Stimulated activated CD4-positive, alpha-beta T cell treated with anti-CD3 and anti-CD28 coated beads, Interleukin-2, amount 100 ng/mL, for 48 hours (primary cell): ENCODE data around the gene UGT8.
"Not testable (repeated sequence)": the region's sequence is repeated elsewhere in the genome, so short reads cannot be mapped to it uniquely, and the experiment has no call there.

Experiments used
- DNase-seq, 2 donors: peaks; one replicate each; pipeline ENCODE4 v3.0.0-alpha.2; 2020

The UGT8 gene

GRCh38 chr4:114598191-114599121 is at the start of gene UGT8:
TSS of gene UGT8 (plus strand) at chr4:114598807. CDS start at chr4:114622881, 24,074 bp downstream.
- peak; percentile 13 to 35 for DNase-seq

- DNase-seq: no peak
Measured at GRCh38 chr4:114549638-114550037, 49.0 kb upstream of the UGT8 start.

DNA sequence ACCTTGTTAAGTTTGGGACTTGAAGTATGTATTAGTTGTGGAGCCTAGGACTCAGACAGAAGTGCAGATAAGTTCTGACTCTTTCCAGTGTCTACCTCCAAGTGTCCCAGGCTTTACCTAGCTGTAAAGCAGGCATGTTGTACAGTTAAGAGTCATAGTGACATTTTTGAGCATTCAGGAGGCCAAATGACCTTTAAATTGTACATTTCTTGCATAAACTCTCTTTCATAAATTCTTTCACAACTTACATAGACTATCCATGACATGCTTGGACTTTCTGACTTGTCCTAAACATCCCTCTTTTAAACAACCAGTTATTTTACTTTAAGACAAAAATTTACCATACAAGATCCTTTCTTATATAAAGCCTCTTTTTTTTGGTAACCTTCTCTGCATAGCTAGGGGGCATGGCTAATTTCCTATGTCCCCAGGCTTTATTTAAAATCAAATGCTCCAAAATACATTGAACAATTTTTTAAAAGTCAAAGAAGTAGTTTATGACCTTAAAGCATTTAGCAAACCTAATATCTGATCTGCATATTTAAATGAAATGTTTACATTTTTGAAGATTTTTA is 40.1 kb upstream of the UGT8 start:
- no peak for DNase-seq

- DNase-seq: no peak
Measured at GRCh38 chr4:114561590-114561989, 37.0 kb upstream of the UGT8 start.

DNA sequence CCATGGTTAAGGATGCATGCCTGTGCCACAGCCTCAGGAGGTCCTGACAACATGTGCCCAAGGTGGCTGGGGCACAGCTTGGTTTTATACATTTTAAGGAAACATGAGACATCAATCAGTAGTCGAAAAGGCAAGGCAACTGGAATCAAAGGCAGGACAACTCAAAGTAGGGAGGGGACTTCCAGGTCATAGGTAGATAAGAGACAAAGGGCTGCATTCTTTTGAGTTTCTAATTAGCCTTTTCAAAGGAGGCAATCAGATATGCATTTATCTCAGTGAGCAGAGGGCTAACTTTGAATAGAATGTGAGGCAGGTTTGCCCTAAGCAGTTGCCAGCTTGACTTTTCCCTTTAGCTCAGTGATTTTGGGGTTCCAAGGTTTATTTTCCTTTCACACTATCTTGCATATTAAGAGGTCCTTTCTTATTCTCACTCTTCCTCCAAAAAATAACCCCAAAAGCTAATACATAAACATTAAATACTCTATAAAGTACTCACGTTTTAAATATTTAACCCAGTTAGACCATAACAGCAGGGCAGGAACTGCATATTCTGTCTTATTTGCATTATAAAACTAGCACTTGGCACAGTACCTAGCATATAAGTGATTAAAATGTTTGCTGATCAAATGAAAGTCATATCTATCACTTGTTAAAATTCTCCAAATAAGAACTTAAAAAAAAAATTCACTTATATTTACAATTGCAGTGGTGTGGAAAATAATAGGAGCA is 36.3 kb upstream of the UGT8 start:
- DNase-seq: no peak

- no peak for DNase-seq
Measured at GRCh38 chr4:114563536-114564315, 34.9 kb upstream of the UGT8 start.

GRCh38 chr4:114577386-114577785 is 21.2 kb upstream of the UGT8 start:
- DNase-seq: no peak

GRCh38 chr4:114582621-114583020 is 16.0 kb upstream of the UGT8 start:
- no peak for DNase-seq

- DNase-seq: no peak
Measured at GRCh38 chr4:114588305-114588704, 10.3 kb upstream of the UGT8 start.

- not testable (repeated sequence) for DNase-seq
Measured at GRCh38 chr4:114590360-114590759, 8.2 kb upstream of the UGT8 start.

GRCh38 chr4:114593526-114593925 is 5.1 kb upstream of the UGT8 start:
- DNase-seq: no peak

GRCh38 chr4:114595207-114595606 is 3.4 kb upstream of the UGT8 start:
- no peak for DNase-seq

DNA sequence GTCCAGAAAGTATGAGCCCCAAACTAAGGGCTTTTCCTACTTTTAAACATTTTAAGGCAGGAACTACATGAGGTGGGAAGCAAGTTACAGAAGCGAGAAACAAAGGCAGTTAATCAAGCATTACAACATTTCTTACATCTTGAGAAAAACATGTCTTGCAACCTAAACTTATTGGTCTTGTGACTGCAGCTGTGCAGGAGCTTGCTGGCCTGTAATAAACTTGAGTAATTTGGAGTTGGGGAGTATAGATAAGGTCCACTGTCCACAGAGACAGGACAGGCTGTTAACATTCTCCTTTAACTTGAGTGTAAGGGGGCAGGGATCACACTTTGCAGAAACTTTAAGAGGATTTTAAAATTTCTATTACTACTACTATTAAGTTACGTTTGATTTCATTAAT is 2.7 kb upstream of the UGT8 start:
- DNase-seq: no peak

- no peak for DNase-seq
Measured at GRCh38 chr4:114597410-114598115, 1.0 kb upstream of the UGT8 start.

DNA sequence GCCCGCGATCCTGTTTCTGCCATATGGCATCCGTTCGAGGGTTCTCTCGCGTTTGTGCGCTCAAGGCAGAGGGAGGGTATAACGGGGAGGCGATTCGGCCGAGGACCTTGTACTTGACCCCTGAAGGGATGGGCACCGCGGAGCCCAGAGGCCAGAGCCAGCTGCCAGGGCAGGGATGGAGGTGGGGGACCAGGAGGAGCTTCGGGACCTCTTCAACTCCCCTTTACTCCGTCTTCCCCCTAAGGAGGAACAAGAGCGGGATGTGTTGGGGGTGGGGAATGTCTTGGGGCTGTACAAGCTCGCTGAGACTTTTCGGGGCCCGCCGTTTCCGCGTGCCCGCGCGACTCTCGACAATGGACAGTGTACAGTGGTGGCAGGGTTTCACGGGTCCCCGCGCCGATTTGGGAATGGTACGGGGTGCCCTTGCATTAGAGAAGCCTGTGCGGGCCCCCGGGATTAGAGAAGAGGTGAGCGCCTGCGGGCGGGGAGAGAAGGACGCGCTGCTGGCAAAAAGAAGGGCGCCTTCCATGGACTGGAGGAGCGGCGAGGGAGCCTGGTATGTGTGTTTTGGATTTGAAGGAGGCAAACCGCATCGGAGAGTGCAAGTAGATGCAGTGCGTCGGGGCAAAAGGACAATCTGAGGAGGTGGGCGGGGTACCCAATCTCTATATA is 760 bp downstream of the UGT8 start:
- DNase-seq: no peak

DNA sequence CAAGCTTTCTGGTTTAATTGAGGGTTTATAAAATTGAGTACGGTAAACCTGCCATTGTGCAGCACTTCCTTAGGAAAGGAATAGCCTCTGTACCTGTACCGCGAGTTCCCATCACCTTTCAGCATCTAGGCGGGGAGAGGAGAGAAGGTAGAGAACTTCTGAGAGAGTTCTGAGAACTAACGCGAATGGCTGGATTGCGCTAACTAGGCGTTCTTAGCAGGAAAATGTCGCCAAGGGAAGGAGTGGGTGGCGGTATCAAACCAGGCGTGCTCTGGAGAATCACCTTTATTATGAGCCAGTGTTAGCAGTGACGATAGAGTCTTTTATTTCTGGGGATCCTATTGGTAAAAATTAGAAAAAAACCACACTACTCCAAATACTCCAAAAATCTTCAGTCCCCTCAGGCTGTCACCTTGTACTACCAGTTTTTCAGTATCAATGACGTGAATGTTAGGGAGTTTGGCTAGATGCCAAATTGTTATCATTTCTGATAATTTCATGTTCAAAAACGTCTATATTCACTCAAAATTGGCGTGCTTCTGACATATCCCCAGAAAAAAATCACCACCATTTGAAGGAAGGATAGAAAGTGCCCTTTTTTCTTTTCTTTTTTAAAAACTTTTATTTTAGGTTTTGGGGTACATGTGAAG is 1.4 kb downstream of the UGT8 start:
- DNase-seq: no peak

DNA sequence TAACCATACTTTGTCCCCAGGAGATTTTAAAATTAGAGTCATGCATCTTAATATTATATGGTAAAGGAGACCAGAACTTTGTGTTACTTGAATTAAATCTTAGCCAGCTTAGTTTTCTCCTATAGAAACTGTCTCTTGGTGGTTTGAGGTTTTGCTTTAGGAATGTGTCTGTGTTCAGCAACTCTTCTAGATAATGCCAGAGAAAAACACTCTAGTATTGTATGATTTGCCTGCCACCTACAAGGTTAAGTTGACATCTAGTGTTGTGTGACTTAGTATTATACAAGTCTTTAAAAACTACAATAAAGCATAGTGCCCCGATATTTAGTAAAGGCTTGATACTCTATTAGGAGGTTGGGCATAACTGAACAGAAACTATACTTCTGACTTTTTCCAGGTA is 2.1 kb downstream of the UGT8 start:
- no peak for DNase-seq

DNA sequence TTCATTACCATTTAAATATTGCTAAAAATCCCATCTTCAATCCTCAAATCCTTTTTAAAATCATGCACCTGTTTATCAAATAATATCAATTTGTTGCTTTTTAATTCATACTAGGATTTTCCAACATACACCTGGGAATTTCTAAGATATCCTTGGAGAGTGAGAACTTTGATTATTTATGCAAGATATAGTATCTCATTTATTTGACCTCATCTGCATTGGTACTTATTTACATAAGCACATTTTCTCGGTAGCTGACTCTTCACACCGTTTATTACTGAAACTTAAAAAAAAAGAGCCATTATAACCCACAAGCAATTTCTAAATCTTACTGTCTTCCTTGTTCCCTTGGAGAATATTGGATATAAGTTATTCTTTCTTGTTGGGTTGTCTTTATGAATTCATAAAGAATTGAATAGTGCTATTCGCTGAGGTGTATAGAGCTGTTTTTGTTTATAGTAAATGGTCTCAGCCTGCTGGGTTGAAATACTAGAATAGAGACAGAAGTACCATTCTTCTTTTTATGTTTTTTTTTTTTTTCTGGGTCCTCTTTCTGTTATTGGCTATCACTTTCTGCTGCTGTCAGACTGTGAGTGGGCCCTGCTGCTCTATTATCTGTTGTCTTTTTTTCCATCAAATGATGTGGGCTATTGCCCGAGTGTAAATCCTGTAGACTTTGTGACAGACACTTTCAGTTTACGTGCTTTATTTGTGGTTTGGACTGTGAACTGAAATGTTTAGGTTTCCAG is 2.9 kb downstream of the UGT8 start:
- DNase-seq: no peak

GRCh38 chr4:114603497-114603896 is 4.9 kb downstream of the UGT8 start:
- no peak for DNase-seq

DNA sequence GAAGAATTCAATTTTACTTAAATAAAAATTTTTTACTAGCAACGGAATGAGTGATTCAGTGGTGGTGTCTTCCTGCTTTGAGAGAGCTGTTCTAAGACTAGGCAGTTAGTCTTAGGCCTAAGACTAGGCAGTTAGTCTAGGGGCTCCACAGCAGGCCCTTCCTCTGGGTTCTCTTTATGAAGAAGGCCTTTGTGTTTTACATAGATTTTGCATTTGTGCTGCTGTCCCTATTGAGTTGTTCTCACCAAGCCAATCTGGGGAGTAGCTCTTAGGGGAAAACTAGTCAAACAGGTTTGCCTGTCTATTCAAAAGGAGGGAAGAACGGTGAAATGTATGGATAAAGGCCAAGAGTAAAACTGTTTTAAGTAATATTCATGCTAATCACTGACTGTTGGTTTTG is 7.6 kb downstream of the UGT8 start:
- no peak for DNase-seq
